ENCODE measurements around the gene SPEN.
"Not testable (repeated sequence)": the region's sequence is repeated elsewhere in the genome, so short reads cannot be mapped to it uniquely, and the experiment has no call there.

Gene SPEN

GRCh38 chr1:15923241-15923640, 75.7 kb downstream of the SPEN start:
- DNase-seq: peak; percentile 29 to 91
- H3K4me1 ChIP-seq (ENCODE audit: control insufficient read depth in 1 of 2, insufficient read depth in 2 of 2, low read length in 2 of 2): peaks cover 3 to 8% of the 10 kb centered on the region in 2 experiments
- no peak overlapping the region for H3K4me3 ChIP-seq (ENCODE audit: low read depth, low read length)
- no peak overlapping the region for H3K18ac ChIP-seq (ENCODE audit: low read length)
- H4K8ac ChIP-seq (ENCODE audit: low read depth, low read length): no peak overlapping the region
- H2AFZ ChIP-seq (ENCODE audit: insufficient read depth, low read length, poor library complexity): no peak overlapping the region
- no peaks in the 10 kb centered on the region for H3K9me3 ChIP-seq (ENCODE audit: insufficient read depth, low read depth, low read length)
- no peak overlapping the region for H3K23ac ChIP-seq (ENCODE audit: low read length)
- H3K27ac ChIP-seq (ENCODE audit: low read depth, low read length): peak overlapping the region; percentile 51
- H2BK12ac ChIP-seq (ENCODE audit: low read length): no peak overlapping the region
- no peak overlapping the region for H2BK120ac ChIP-seq (ENCODE audit: insufficient read depth, low read length, poor library complexity)
- H3K27me3 ChIP-seq (ENCODE audit: insufficient read depth, low read length): no peaks in the 10 kb centered on the region
- H3K36me3 ChIP-seq (ENCODE audit: control insufficient read depth in 1 of 2, insufficient read depth in 2 of 2, low read length in 2 of 2): peaks cover 10 to 18% of the 10 kb centered on the region in 2 experiments
- H2AK5ac ChIP-seq (ENCODE audit: low read length): no peak overlapping the region
- H3K14ac ChIP-seq (ENCODE audit: low read length): no peak overlapping the region
- H2BK5ac ChIP-seq (ENCODE audit: low read depth, low read length, poor library complexity): no peak overlapping the region
- H3K79me1 ChIP-seq (ENCODE audit: low read length): no peaks in the 10 kb centered on the region
- H3K79me2 ChIP-seq (ENCODE audit: control insufficient read depth, insufficient read depth, low read length, poor library complexity): no peaks in the 10 kb centered on the region
- H3K4ac ChIP-seq (ENCODE audit: low read depth, low read length): no peak overlapping the region
- WGBS (ENCODE audit: extremely low coverage, insufficient coverage, insufficient read length): no CpG with 5 or more reads among the region's 2 CpGs
- H4K91ac ChIP-seq (ENCODE audit: low read depth, low read length): no peak overlapping the region
- no peak overlapping the region for H3K4me2 ChIP-seq (ENCODE audit: low read length)
- no peak overlapping the region for H4K12ac ChIP-seq (ENCODE audit: low read depth, low read length)
- no peak overlapping the region for H3K9ac ChIP-seq (ENCODE audit: low read length)

GRCh38 chr1:15926448-15926847, 78.9 kb downstream of the SPEN start:
- not testable (repeated sequence) for H3K79me1 ChIP-seq (ENCODE audit: low read length); H2AFZ ChIP-seq (ENCODE audit: insufficient read depth, low read length, poor library complexity); H2BK12ac ChIP-seq (ENCODE audit: low read length); H3K4ac ChIP-seq (ENCODE audit: low read depth, low read length); H3K18ac ChIP-seq (ENCODE audit: low read length); H3K4me1 ChIP-seq (ENCODE audit: control insufficient read depth in 1 of 2, insufficient read depth in 2 of 2, low read length in 2 of 2); H3K14ac ChIP-seq (ENCODE audit: low read length); H2AK5ac ChIP-seq (ENCODE audit: low read length); H2BK5ac ChIP-seq (ENCODE audit: low read depth, low read length, poor library complexity); H3K27ac ChIP-seq (ENCODE audit: low read depth, low read length); H2BK120ac ChIP-seq (ENCODE audit: insufficient read depth, low read length, poor library complexity); H3K27me3 ChIP-seq (ENCODE audit: insufficient read depth, low read length); H3K79me2 ChIP-seq (ENCODE audit: control insufficient read depth, insufficient read depth, low read length, poor library complexity); H4K8ac ChIP-seq (ENCODE audit: low read depth, low read length); H4K91ac ChIP-seq (ENCODE audit: low read depth, low read length); H3K4me2 ChIP-seq (ENCODE audit: low read length); H3K9ac ChIP-seq (ENCODE audit: low read length); H3K4me3 ChIP-seq (ENCODE audit: low read depth, low read length); H3K9me3 ChIP-seq (ENCODE audit: insufficient read depth, low read depth, low read length); H4K12ac ChIP-seq (ENCODE audit: low read depth, low read length); H3K23ac ChIP-seq (ENCODE audit: low read length)
- WGBS (ENCODE audit: extremely low coverage, insufficient coverage, insufficient read length): no CpG with 5 or more reads among the region's 8 CpGs
- DNase-seq: peak in 1 of 2 donors; percentile 37
- peaks cover 14 to 32% of the 10 kb centered on the region in 2 experiments for H3K36me3 ChIP-seq (ENCODE audit: control insufficient read depth in 1 of 2, insufficient read depth in 2 of 2, low read length in 2 of 2)

GRCh38 chr1:15928971-15929965, 81.8 kb downstream of the SPEN start:
- H2AFZ ChIP-seq (ENCODE audit: insufficient read depth, low read length, poor library complexity): no peak overlapping the region
- H3K79me2 ChIP-seq (ENCODE audit: control insufficient read depth, insufficient read depth, low read length, poor library complexity): no peaks in the 10 kb centered on the region
- peaks cover 40 to 55% of the 10 kb centered on the region in 2 experiments for H3K36me3 ChIP-seq (ENCODE audit: control insufficient read depth in 1 of 2, insufficient read depth in 2 of 2, low read length in 2 of 2)
- no peak overlapping the region for H2BK120ac ChIP-seq (ENCODE audit: insufficient read depth, low read length, poor library complexity)
- H3K27ac ChIP-seq (ENCODE audit: low read depth, low read length): no peak overlapping the region
- no peaks in the 10 kb centered on the region for H3K27me3 ChIP-seq (ENCODE audit: insufficient read depth, low read length)
- no peak overlapping the region for H3K23ac ChIP-seq (ENCODE audit: low read length)
- no peak overlapping the region for H3K14ac ChIP-seq (ENCODE audit: low read length)
- no peak overlapping the region for H2AK5ac ChIP-seq (ENCODE audit: low read length)
- H3K9ac ChIP-seq (ENCODE audit: low read length): no peak overlapping the region
- H2BK12ac ChIP-seq (ENCODE audit: low read length): no peak overlapping the region
- H3K79me1 ChIP-seq (ENCODE audit: low read length): no peaks in the 10 kb centered on the region
- no peak overlapping the region for H4K91ac ChIP-seq (ENCODE audit: low read depth, low read length)
- H3K9me3 ChIP-seq (ENCODE audit: insufficient read depth, low read depth, low read length): peaks cover 1% of the 10 kb centered on the region
- no peak overlapping the region for H4K12ac ChIP-seq (ENCODE audit: low read depth, low read length)
- no peak overlapping the region for H2BK5ac ChIP-seq (ENCODE audit: low read depth, low read length, poor library complexity)
- H3K4me1 ChIP-seq (ENCODE audit: control insufficient read depth in 1 of 2, insufficient read depth in 2 of 2, low read length in 2 of 2): peaks cover 3 to 8% of the 10 kb centered on the region in 2 experiments
- DNase-seq: no peak
- H4K8ac ChIP-seq (ENCODE audit: low read depth, low read length): no peak overlapping the region
- H3K4me2 ChIP-seq (ENCODE audit: low read length): no peak overlapping the region
- H3K4ac ChIP-seq (ENCODE audit: low read depth, low read length): no peak overlapping the region
- WGBS (ENCODE audit: extremely low coverage, insufficient coverage, insufficient read length): no CpG with 5 or more reads among the region's 17 CpGs
- no peak overlapping the region for H3K18ac ChIP-seq (ENCODE audit: low read length)
- H3K4me3 ChIP-seq (ENCODE audit: low read depth, low read length): no peak overlapping the region

- no peak overlapping the region for H3K9ac ChIP-seq (ENCODE audit: low read length)
- no peak overlapping the region for H3K27ac ChIP-seq (ENCODE audit: low read depth, low read length)
- H4K8ac ChIP-seq (ENCODE audit: low read depth, low read length): no peak overlapping the region
- no peak overlapping the region for H3K4me2 ChIP-seq (ENCODE audit: low read length)
- H3K36me3 ChIP-seq (ENCODE audit: control insufficient read depth in 1 of 2, insufficient read depth in 2 of 2, low read length in 2 of 2): peaks cover 56 to 71% of the 10 kb centered on the region in 2 experiments
- no peak overlapping the region for H3K14ac ChIP-seq (ENCODE audit: low read length)
- H3K23ac ChIP-seq (ENCODE audit: low read length): no peak overlapping the region
- peaks cover 2% of the 10 kb centered on the region for H3K9me3 ChIP-seq (ENCODE audit: insufficient read depth, low read depth, low read length)
- no peak overlapping the region for H2BK12ac ChIP-seq (ENCODE audit: low read length)
- H2BK5ac ChIP-seq (ENCODE audit: low read depth, low read length, poor library complexity): no peak overlapping the region
- H4K91ac ChIP-seq (ENCODE audit: low read depth, low read length): no peak overlapping the region
- H3K79me2 ChIP-seq (ENCODE audit: control insufficient read depth, insufficient read depth, low read length, poor library complexity): no peaks in the 10 kb centered on the region
- no peaks in the 10 kb centered on the region for H3K27me3 ChIP-seq (ENCODE audit: insufficient read depth, low read length)
- no peaks in the 10 kb centered on the region for H3K79me1 ChIP-seq (ENCODE audit: low read length)
- no peak overlapping the region for H2AFZ ChIP-seq (ENCODE audit: insufficient read depth, low read length, poor library complexity)
- H3K4me3 ChIP-seq (ENCODE audit: low read depth, low read length): no peak overlapping the region
- no CpG with 5 or more reads among the region's 11 CpGs for WGBS (ENCODE audit: extremely low coverage, insufficient coverage, insufficient read length)
- no peak overlapping the region for H2AK5ac ChIP-seq (ENCODE audit: low read length)
- H4K12ac ChIP-seq (ENCODE audit: low read depth, low read length): no peak overlapping the region
- DNase-seq: no peak
- no peak overlapping the region for H3K18ac ChIP-seq (ENCODE audit: low read length)
- no peak overlapping the region for H2BK120ac ChIP-seq (ENCODE audit: insufficient read depth, low read length, poor library complexity)
- H3K4me1 ChIP-seq (ENCODE audit: control insufficient read depth in 1 of 2, insufficient read depth in 2 of 2, low read length in 2 of 2): peaks cover 0 to 2% of the 10 kb centered on the region in 2 experiments
- H3K4ac ChIP-seq (ENCODE audit: low read depth, low read length): no peak overlapping the region
Measured at GRCh38 chr1:15931401-15931800, 83.9 kb downstream of the SPEN start.
